HEK293 (cell line): ENCODE results near the gene MAT2A.

Experiments
- CTCF ChIA-PET: fragments of 350-600 bp; formaldehyde crosslinking; extraction: SDS; loops from one replicate; lab custom pipeline; 2021; ENCODE audit warnings: antibody characterized with exemption; lab: Yijun Ruan, JAX
- POLR2A ChIA-PET: fragments of 300-600 bp; formaldehyde crosslinking; extraction: SDS; loops from one replicate; lab custom pipeline; 2020; ENCODE audit warnings: antibody characterized with exemption, inconsistent platforms; lab: Yijun Ruan, JAX
- H3K27ac ChIP-seq: fragments of 200-500 bp; sonication (Bioruptor generic); 2 replicates; pipeline ENCODE4 v1.5.1; 2014; ENCODE audit warnings: low read depth, low read length, control low read depth, inconsistent platforms; ENCODE audit errors: extremely low read depth
- H3K36me3 ChIP-seq, 2 experiments: fragments of 200-500 bp in 1 of 2; sonication (Bioruptor generic) in 1 of 2; 1 replicate in 1 of 2; 2 replicates in 1 of 2; pipeline ENCODE4 v1.5.1; 2014 to 2017; ENCODE audit warnings: inconsistent platforms in 2 of 2, low read length in 2 of 2; ENCODE audit not compliant: control insufficient read depth in 2 of 2, insufficient read depth in 1 of 2
- H3K4me1 ChIP-seq: fragments of 200-500 bp; sonication (Bioruptor generic); 2 replicates; pipeline ENCODE4 v1.5.1; 2014; ENCODE audit warnings: mild to moderate bottlenecking, low read length, inconsistent platforms; ENCODE audit not compliant: control insufficient read depth, insufficient read depth
- H3K4me3 ChIP-seq: 2 replicates; pipeline ENCODE4 v1.5.1; 2011; ENCODE audit warnings: low read depth, mild to moderate bottlenecking, control low read depth, low read length, moderate library complexity
- H3K9me3 ChIP-seq: fragments of 200-500 bp; sonication (Bioruptor generic); 2 replicates; pipeline ENCODE4 v1.5.1; 2014; ENCODE audit warnings: low read depth, low read length, inconsistent platforms; ENCODE audit not compliant: control insufficient read depth, insufficient read depth
- HOXC10 ChIP-seq: sonication (generic); formaldehyde crosslinking; IDR thresholded peaks from 2 replicates; pipeline ENCODE4 v1.8.1; 2023; ENCODE audit warnings: mild to moderate bottlenecking, missing genetic modification reagents
- KLF8 ChIP-seq: fragments of 450-650 bp; formaldehyde crosslinking; IDR thresholded peaks from 2 replicates; pipeline ENCODE4 v1.5.1; 2016; ENCODE audit warnings: missing biosample characterization, missing genetic modification characterization
- MYNN ChIP-seq: fragments of 450-650 bp; formaldehyde crosslinking; IDR thresholded peaks from 2 replicates; pipeline ENCODE4 v1.5.1; 2016; ENCODE audit warnings: missing biosample characterization, missing genetic modification characterization, borderline replicate concordance
- ZNF10 ChIP-seq: fragments of 450-650 bp; formaldehyde crosslinking; IDR thresholded peaks from 2 replicates; pipeline ENCODE4 v1.5.1; 2017; ENCODE audit warnings: missing biosample characterization, missing genetic modification characterization
- ZNF239 ChIP-seq: fragments of 450-650 bp; formaldehyde crosslinking; IDR thresholded peaks from 2 replicates; pipeline ENCODE4 v1.5.1; 2016; ENCODE audit warnings: missing biosample characterization, missing genetic modification characterization
- ZNF248 ChIP-seq: fragments of 450-650 bp; formaldehyde crosslinking; IDR thresholded peaks from 2 replicates; pipeline ENCODE4 v1.5.1; 2017; ENCODE audit warnings: missing biosample characterization, missing genetic modification characterization
- ZNF366 ChIP-seq: fragments of 450-650 bp; formaldehyde crosslinking; conservative IDR thresholded peaks from 2 replicates; pipeline ENCODE4 v1.5.1; 2016; ENCODE audit warnings: missing biosample characterization, missing genetic modification characterization
- ZNF548 ChIP-seq: fragments of 450-650 bp; formaldehyde crosslinking; IDR thresholded peaks from 2 replicates; pipeline ENCODE4 v1.5.1; 2016; ENCODE audit warnings: missing biosample characterization, missing genetic modification characterization
- ZNF596 ChIP-seq: fragments of 450-650 bp; IDR thresholded peaks from 2 replicates; pipeline ENCODE4 v1.5.0; 2018; ENCODE audit warnings: missing biosample characterization, mild to moderate bottlenecking, missing genetic modification characterization, moderate library complexity
- ZNF658 ChIP-seq: fragments of 450-650 bp; formaldehyde crosslinking; IDR thresholded peaks from 2 replicates; pipeline ENCODE4; 2016; ENCODE audit warnings: missing biosample characterization, missing genetic modification characterization
- ZNF830 ChIP-seq: fragments of 450-650 bp; IDR thresholded peaks from 2 replicates; pipeline ENCODE4 v1.5.0; 2018; ENCODE audit warnings: missing biosample characterization, missing genetic modification characterization, low read depth, mild to moderate bottlenecking, moderate library complexity
- TF ChIP-seq, protein P1 (sequence below): fragments of 450-650 bp; IDR thresholded peaks from 2 replicates; pipeline ENCODE4 v1.5.1; 2018; ENCODE audit warnings: missing biosample characterization, mild to moderate bottlenecking, missing genetic modification characterization
- TF ChIP-seq, protein P2 (sequence below): fragments of 450-650 bp; formaldehyde crosslinking; IDR thresholded peaks from 2 replicates; pipeline ENCODE4; 2016; ENCODE audit warnings: missing biosample characterization, missing genetic modification characterization
- TF ChIP-seq, protein P3 (sequence below): fragments of 450-650 bp; formaldehyde crosslinking; IDR thresholded peaks from 2 replicates; pipeline ENCODE4 v1.5.1; 2016; ENCODE audit warnings: missing biosample characterization, missing genetic modification characterization, low read depth
- TF ChIP-seq, protein P4 (sequence below): fragments of 450-650 bp; formaldehyde crosslinking; IDR thresholded peaks from 2 replicates; pipeline ENCODE4 v1.5.1; 2016; ENCODE audit warnings: missing biosample characterization, missing genetic modification characterization
- TF ChIP-seq, protein P5 (sequence below): fragments of 450-650 bp; formaldehyde crosslinking; IDR thresholded peaks from 2 replicates; pipeline ENCODE4 v1.5.1; 2016; ENCODE audit warnings: missing biosample characterization, missing genetic modification characterization
- TF ChIP-seq, protein P6 (sequence below): fragments of 450-650 bp; formaldehyde crosslinking; IDR thresholded peaks from 2 replicates; pipeline ENCODE4 v1.5.1; 2016; ENCODE audit warnings: missing biosample characterization, missing genetic modification characterization
- TF ChIP-seq, protein P7 (sequence below): fragments of 450-650 bp; formaldehyde crosslinking; IDR thresholded peaks from 2 replicates; pipeline ENCODE4 v1.5.1; 2016; ENCODE audit warnings: missing biosample characterization, missing genetic modification characterization

Gene MAT2A

DNA sequence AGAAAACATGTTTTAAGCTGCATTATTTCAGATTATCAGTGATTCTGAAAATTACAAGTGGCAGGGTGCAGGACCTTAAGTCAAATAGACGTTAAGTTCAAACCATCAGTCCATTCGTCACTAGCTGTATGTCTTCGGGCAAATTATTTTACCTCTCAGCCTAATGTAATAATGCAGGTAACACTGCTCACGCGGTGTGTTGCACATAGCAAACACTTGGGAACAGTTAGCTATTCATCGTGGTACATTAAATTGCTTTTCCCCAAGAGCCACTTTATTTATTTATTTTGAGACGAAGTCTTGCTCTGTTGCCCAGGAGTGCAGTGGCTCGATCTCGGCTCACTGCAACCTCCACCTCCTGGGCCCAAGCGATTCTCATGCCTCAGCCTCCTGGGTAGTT, 10.1 kb downstream of the MAT2A start:
- POLR2A ChIA-PET, result interaction anchor here (0.8 to 12.3 kb wide), 4 partner anchors 10 to 194 kb away, joined by 3 to 106 read pairs (median 4); partner anchors contain the start of genes ELMOD3, GGCX and MAT2A
- H3K27ac ChIP-seq, result no peak overlapping the region
- no peak overlapping the region for H3K4me3 ChIP-seq
- H3K36me3 ChIP-seq, result peaks cover 26 to 90% of the 10 kb centered on the region in 2 experiments
- CTCF ChIA-PET, result interaction anchor here (0.6 to 9.8 kb wide), 7 partner anchors 8 to 248 kb away, joined by 3 to 144 read pairs (median 4); partner anchors contain the start of genes MAT2A and SH2D6
- no peaks in the 10 kb centered on the region for H3K9me3 ChIP-seq
- no peaks in the 10 kb centered on the region for H3K4me1 ChIP-seq
- TF ChIP-seq ZNF10 (no peak), ZNF830 (tag by site-specific recombination) (no peak)
- TF ChIP-seq, protein P1, sequence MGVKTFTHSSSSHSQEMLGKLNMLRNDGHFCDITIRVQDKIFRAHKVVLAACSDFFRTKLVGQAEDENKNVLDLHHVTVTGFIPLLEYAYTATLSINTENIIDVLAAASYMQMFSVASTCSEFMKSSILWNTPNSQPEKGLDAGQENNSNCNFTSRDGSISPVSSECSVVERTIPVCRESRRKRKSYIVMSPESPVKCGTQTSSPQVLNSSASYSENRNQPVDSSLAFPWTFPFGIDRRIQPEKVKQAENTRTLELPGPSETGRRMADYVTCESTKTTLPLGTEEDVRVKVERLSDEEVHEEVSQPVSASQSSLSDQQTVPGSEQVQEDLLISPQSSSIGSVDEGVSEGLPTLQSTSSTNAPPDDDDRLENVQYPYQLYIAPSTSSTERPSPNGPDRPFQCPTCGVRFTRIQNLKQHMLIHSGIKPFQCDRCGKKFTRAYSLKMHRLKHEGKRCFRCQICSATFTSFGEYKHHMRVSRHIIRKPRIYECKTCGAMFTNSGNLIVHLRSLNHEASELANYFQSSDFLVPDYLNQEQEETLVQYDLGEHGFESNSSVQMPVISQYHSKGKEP, result no peak

DNA sequence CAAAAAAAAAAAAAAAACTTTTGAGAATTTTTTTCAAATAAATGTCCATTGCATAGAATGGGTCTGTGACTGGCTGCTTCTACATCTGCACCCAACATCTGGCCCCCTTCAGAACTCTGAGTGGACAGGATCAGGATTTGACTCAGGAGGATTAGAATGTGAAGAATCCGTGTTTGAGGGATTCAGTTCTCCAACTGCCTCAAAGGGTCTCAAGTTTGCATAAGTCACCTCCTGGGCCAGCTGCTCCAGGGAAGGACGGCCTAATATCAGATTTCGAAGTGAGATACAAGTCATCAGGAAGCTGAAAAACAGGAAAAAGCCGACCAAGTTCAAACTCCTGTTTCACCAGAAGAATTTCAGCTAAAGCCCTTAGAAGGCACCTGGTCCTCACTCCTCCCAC, 10.9 kb downstream of the MAT2A start:
- Histone ChIP-seq H3K9me3 (no peaks in the 10 kb centered on the region), H3K27ac (no peak overlapping the region), H3K4me1 (no peaks in the 10 kb centered on the region), H3K36me3 (peaks cover 32 to 90% of the 10 kb centered on the region in 2 experiments)
- POLR2A ChIA-PET, result interaction anchor here (1.1 to 12.3 kb wide), 5 partner anchors 11 to 155 kb away, joined by 3 to 106 read pairs (median 4); partner anchors contain the start of genes MAT2A and SH2D6
- no peak for TF ChIP-seq HOXC10
- TF ChIP-seq, protein P2, sequence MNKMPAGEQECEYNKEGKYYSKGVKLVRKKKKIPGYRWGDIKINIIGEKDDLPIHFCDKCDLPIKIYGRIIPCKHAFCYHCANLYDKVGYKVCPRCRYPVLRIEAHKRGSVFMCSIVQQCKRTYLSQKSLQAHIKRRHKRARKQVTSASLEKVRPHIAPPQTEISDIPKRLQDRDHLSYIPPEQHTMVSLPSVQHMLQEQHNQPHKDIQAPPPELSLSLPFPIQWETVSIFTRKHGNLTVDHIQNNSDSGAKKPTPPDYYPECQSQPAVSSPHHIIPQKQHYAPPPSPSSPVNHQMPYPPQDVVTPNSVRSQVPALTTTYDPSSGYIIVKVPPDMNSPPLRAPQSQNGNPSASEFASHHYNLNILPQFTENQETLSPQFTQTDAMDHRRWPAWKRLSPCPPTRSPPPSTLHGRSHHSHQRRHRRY (tag by site-specific recombination), result no peak
- TF ChIP-seq, protein P3, sequence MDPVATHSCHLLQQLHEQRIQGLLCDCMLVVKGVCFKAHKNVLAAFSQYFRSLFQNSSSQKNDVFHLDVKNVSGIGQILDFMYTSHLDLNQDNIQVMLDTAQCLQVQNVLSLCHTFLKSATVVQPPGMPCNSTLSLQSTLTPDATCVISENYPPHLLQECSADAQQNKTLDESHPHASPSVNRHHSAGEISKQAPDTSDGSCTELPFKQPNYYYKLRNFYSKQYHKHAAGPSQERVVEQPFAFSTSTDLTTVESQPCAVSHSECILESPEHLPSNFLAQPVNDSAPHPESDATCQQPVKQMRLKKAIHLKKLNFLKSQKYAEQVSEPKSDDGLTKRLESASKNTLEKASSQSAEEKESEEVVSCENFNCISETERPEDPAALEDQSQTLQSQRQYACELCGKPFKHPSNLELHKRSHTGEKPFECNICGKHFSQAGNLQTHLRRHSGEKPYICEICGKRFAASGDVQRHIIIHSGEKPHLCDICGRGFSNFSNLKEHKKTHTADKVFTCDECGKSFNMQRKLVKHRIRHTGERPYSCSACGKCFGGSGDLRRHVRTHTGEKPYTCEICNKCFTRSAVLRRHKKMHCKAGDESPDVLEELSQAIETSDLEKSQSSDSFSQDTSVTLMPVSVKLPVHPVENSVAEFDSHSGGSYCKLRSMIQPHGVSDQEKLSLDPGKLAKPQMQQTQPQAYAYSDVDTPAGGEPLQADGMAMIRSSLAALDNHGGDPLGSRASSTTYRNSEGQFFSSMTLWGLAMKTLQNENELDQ (tag by site-specific recombination), result no peak
- TF ChIP-seq, protein P4, sequence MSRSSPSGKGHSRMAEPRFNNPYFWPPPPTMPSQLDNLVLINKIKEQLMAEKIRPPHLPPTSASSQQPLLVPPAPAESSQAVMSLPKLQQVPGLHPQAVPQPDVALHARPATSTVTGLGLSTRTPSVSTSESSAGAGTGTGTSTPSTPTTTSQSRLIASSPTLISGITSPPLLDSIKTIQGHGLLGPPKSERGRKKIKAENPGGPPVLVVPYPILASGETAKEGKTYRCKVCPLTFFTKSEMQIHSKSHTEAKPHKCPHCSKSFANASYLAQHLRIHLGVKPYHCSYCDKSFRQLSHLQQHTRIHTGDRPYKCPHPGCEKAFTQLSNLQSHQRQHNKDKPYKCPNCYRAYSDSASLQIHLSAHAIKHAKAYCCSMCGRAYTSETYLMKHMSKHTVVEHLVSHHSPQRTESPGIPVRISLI (tag by site-specific recombination), result no peak
- no peak for TF ChIP-seq ZNF239 (tag by site-specific recombination)
- no peak for TF ChIP-seq ZNF248
- TF ChIP-seq, protein P5, sequence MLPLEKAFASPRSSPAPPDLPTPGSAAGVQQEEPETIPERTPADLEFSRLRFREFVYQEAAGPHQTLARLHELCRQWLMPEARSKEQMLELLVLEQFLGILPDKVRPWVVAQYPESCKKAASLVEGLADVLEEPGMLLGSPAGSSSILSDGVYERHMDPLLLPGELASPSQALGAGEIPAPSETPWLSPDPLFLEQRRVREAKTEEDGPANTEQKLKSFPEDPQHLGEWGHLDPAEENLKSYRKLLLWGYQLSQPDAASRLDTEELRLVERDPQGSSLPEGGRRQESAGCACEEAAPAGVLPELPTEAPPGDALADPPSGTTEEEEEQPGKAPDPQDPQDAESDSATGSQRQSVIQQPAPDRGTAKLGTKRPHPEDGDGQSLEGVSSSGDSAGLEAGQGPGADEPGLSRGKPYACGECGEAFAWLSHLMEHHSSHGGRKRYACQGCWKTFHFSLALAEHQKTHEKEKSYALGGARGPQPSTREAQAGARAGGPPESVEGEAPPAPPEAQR (tag by site-specific recombination), result no peak
- TF ChIP-seq, protein P6, sequence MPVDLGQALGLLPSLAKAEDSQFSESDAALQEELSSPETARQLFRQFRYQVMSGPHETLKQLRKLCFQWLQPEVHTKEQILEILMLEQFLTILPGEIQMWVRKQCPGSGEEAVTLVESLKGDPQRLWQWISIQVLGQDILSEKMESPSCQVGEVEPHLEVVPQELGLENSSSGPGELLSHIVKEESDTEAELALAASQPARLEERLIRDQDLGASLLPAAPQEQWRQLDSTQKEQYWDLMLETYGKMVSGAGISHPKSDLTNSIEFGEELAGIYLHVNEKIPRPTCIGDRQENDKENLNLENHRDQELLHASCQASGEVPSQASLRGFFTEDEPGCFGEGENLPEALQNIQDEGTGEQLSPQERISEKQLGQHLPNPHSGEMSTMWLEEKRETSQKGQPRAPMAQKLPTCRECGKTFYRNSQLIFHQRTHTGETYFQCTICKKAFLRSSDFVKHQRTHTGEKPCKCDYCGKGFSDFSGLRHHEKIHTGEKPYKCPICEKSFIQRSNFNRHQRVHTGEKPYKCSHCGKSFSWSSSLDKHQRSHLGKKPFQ (tag by site-specific recombination), result no peak
- no peak for TF ChIP-seq KLF8 (tag by site-specific recombination)
- no peak for TF ChIP-seq MYNN (tag by site-specific recombination)
- TF ChIP-seq, protein P7, sequence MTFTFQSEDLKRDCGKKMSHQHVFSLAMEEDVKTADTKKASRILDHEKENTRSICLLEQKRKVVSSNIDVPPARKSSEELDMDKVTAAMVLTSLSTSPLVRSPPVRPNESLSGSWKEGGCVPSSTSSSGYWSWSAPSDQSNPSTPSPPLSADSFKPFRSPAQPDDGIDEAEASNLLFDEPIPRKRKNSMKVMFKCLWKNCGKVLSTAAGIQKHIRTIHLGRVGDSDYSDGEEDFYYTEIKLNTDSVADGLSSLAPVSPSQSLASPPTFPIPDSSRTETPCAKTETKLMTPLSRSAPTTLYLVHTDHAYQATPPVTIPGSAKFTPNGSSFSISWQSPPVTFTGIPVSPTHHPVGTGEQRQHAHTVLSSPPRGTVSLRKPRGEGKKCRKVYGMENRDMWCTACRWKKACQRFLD (tag by site-specific recombination), result no peak
- no peak for TF ChIP-seq ZNF658
- no peak for TF ChIP-seq ZNF548 (tag by site-specific recombination)
- TF ChIP-seq ZNF366 (tag by site-specific recombination), result no peak
- no peak for TF ChIP-seq ZNF596 (tag by site-specific recombination)
- TF ChIP-seq ZNF830 (tag by site-specific recombination), result no peak
- TF ChIP-seq, all 188 proteins: peak for 0
- no peak overlapping the region for H3K4me3 ChIP-seq
- CTCF ChIA-PET, result interaction anchor here (0.9 to 9.8 kb wide), 8 partner anchors 9 to 250 kb away, joined by 3 to 144 read pairs (median 13); partner anchors contain the start of genes MAT2A and SH2D6
